Head of caudate nucleus (tissue), 42 donors: ENCODE data around the gene CLIC1.

Source experiments
- DNase-seq, 42 donors: peaks; one replicate each; pipeline versions ENCODE4 v3.0.0 to v3.0.0-alpha.2; 2020 to 2021; ENCODE audit warnings: mixed read lengths in 7 of 42
- intact Hi-C: fragments of 100-400 bp; cut with DNase I; formaldehyde crosslinking; loops from one replicate; pipeline ENCODE4 v1.15.0; 2022

CLIC1 gene

DNA sequence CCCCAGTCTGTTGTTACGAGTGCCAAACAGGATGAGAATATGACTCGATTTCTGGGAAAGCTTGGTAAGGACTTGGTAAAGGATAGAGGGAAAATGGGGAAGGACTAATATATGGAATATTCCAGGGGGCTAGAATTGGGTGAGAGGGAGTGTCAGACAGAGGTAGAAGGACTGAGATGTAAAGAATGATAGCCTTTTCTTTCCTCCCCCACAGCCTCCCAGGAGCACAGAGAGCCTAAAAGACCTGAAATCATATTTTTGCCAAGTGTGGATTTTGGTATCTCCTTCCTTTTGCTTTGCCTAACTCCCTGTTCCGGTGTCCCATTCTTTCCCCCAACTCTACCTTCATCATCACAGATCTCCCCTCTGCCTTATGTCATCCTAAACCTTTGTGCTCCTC is 6.6 kb upstream of the CLIC1 start:
- intact Hi-C loops, result no loop called here
- no peak for DNase-seq

- intact Hi-C loops, result no loop called here
Measured at GRCh38 chr6:31741815-31742214, 5.5 kb upstream of the CLIC1 start.

GRCh38 chr6:31740397-31741223 is 4.3 kb upstream of the CLIC1 start:
- DNase-seq, result peak in 4 of 42 donors; percentile 27 to 56 (median 40)
- intact Hi-C loops, result no loop called here

More at GRCh38 chr6:31741815-31742214, 5.5 kb upstream of the CLIC1 start:
- DNase-seq, result no peak

DNA sequence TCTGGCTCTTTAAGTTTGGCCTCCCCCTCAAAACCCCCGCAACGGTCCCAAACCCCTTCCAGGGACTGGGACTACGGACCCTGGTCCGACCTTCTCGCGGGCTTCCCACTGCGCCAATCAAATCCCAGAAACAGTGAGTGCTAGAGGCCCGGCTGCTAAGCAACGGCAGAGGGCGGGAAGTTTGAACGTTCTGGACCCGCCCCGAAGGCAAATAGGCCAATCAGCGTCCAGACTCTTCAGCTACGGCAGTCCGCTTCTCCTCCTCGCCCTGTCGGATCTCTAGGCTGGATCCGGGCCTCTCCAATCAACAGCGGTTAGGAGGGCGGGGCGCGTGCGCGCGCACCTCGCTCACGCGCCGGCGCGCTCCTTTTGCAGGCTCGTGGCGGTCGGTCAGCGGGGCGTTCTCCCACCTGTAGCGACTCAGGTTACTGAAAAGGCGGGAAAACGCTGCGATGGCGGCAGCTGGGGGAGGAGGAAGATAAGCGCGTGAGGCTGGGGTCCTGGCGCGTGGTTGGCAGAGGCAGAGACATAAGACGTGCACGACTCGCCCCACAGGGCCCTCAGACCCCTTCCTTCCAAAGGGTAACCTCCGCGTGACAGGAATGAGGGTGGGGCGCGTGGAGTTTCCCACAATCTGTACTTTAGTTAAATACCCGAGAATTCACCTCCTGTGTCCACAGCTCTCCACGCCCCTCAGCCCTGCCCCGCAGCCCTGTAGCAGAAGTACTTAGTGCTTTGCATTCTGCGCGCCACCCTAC is 3.5 kb upstream of the CLIC1 start, which contains the start of gene MSH5:
MSH5 (plus strand) TSS at position 367 of the 758 bp plus-strand sequence. CDS start 462 bp downstream, outside the sequence.
- peak; percentile 95 to 99 (median 98) for DNase-seq
- intact Hi-C loops, result loop anchor here (5.0 kb wide), 1 partner anchor 57 kb away; the partner anchor contains the start of gene VARS1

GRCh38 chr6:31737991-31738979 is 2.0 kb upstream of the CLIC1 start:
- intact Hi-C loops, result loop anchor here (5.0 kb wide), 1 partner anchor 59 kb away; the partner anchor contains the start of gene VARS1
- DNase-seq, result peak in 16 of 42 donors; percentile 29 to 62 (median 38)

GRCh38 chr6:31737315-31737990 is 1.1 kb upstream of the CLIC1 start:
- DNase-seq, result no peak
- intact Hi-C loops, result loop anchor here (5.0 kb wide), 1 partner anchor 60 kb away; the partner anchor contains the start of gene VARS1

DNA sequence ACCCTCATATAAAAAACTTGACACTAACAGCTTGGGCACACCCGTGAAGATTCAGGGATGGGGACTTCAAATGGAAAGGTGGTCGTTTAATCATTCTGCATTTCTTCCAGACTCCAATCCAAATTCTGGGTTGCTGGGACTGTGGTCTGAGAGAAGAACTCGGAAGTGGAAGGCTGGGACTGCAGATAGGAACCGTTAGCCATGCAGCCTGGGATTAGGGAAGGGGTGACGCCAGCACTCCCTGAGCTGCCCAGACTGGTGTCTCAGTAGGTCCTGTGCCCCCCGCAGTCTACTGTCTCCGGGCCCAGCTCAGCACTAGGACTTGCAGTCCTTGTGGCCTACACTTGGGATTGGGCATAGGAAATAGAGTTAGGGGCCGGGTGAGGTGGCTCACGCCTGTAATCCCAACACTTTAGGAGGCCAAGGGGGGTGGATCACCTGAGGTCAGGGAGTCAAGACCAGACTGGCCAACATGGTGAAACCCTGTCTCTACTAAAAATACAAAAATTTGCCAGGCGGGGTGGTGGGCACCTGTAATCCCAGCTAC is 511 bp upstream of the CLIC1 start:
- DNase-seq, result no peak
- intact Hi-C loops, result loop anchor here (5.0 kb wide), 1 partner anchor 60 kb away; the partner anchor contains the start of gene VARS1

DNA sequence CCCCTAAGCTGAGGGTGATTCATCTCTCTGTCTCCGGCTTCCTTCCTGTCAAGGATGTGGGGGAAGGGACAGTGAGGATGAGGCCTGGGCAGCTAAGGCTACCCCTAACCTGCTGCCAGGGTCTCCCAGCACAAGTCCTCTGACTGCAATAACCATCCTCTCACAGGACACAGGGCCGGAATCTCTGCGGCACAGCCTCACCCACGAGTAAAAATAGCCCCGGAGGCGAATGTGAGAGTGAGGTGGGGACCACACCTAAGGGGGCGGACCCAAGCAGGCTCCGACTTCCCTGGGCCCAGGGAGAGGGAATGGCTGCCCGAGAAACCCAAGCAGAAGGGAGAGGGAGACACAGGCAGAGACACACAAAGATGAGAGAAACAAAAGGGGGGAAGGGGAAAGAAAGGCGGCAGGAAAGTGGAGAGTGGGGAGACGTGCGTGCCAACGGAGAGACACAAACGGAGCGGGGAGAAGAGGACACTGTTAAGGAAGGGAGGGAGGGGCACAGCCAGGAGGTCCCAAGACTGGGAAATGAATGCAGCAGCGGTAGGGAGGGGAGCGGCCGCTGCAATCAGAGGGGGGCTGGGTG is 1.4 kb downstream of the CLIC1 start:
- intact Hi-C loops, result loop anchor here (5.0 kb wide), 1 partner anchor 62 kb away; the partner anchor contains the start of gene VARS1
- peak in 4 of 42 donors; percentile 27 to 56 (median 39) for DNase-seq

DNA sequence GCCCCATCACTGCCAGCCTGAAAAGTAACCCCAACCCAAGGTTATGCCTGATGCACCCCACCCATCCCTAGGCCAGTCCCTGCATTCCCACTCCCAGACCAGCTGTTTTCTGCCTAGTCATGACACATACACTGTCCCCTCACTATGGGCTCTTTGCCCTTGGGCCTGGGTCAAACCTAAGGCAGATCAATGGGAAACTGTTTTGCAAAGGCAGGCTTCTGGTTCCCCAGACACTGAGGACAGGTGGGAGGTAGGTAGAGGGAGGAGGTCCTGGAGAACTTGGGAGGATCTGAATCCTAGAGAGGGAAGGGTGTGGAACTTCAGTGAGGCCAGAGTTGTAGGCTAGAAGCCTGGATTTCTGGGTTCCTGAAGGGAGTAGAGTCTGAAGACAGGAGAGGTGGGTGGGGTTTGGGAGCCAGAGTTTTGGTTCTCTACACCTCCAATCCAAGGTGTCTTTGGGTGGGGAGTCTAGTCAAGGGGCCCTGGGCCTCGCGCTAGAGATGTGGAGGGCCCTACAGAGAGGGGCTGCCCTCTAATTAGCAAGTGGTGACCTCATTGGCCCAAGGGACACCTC is 2.0 kb downstream of the CLIC1 start:
- no peak for DNase-seq
- intact Hi-C loops, result no loop called here

DNA sequence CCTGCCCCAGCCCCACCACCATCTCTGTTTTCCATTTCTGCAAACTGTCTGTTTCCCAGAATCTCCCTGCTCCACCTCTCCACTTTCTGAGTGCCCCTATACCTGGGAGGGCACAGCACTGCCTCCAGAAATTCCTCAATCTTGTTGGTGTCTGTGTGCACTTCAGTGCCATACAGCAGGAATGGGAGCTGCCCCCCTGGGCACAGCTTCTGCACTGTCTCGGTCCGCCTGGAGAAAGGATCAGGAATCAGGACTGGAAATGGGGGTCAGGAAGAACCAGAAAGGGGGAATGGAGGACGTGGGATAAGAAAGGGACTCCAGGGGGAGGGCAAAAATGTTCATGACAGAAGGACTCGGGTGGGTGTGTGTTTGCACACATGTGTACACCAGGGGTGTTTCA is 2.6 kb downstream of the CLIC1 start:
- intact Hi-C loops, result no loop called here

DNA sequence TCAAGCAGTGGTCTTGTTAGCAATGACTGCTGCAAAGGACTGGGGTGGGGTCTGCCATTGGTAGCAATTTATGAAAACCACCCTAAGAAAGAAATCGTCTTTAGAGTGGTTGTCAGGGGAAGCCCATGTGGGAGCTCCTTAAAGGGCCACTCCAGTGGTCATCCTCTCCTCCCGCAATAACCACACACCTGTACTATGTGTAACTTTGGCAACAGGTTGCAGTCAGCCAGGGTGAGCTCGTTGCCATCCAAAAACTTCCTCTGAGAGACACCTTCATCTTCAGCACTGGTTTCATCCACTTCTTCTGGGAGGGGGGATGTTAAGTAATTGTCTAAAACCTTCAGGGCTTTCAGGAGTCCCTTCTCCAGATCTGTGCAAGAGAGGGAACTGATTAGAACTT is 4.3 kb downstream of the CLIC1 start:
- intact Hi-C loops, result no loop called here
- no peak for DNase-seq

More for the DNA sequence above, 2.6 kb downstream of the CLIC1 start:
- no peak for DNase-seq

DNA sequence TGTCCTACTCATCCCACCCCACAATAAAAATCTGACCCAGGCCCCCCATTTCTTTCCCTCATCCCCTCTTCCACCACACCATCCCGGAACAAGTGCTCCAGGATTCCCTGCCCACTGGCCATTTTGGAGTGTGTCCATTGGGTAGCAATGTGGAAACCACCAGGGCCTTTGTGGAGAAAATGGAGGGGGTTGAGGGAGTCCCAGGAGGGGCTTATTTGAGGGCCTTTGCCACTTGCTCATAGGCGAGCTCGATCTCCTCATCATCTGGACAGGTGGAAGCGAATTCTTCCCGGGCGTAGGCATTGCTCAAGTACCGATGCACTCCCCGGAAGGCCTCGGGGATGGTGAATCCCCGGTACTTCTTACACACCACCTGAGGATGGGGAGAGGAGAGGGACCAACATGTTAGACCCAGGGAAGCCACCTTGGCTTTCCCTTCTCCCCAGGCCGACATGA is 5.7 kb downstream of the CLIC1 start:
- no peak for DNase-seq
- intact Hi-C loops, result no loop called here

- DNase-seq, result peak; percentile 54 to 87 (median 74)
- intact Hi-C loops, result no loop called here
Measured at GRCh38 chr6:31729979-31730630, 6.2 kb downstream of the CLIC1 start.

GRCh38 chr6:31729515-31729978 is 6.8 kb downstream of the CLIC1 start:
- DNase-seq, result peak; percentile 58 to 89 (median 79)
- intact Hi-C loops, result no loop called here

DNA sequence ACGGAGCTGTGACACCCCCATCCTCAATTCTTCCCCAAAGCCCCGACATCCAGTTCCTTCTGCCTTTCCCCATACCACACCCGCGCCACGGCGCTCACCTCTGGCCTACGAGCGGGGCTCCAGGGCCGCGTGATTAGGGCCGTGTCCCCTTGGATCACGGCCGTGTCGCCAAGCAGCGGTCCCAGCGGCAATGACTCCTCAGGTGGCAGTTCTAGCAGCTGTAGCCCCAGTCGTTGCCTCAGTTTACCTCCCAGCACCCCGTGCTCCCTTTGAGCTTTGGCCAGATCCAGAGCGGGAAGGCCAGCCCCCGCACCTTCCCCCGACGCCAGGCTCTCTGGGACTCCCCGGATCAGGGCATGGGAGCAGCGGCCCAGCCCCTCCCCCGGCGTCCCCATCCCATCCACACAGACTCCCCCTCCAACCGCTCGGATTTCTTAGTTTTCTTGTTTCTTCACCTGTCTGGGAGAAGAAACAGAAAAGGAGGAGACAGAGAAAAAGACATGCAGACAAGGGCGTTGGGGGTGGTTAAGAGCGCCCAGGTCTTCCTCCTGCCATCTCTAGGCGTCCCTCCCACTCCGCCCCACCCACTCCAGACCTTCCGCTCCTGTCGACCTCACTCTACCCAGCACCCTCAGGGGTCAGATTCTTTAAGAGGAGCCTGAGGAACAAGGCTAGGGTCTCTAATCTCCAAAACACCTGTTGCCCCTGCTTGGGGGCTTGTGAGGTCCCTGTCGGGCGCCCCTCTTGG is 7.4 kb downstream of the CLIC1 start, which contains the start of gene DDAH2:
DDAH2 (minus strand) TSS at position 533 of the 748 bp plus-strand sequence; CDS start at position 395, 138 bp downstream.
- DNase-seq, result peak in 1 of 42 donors; percentile 36
- intact Hi-C loops, result no loop called here
